Activated naive CD8-positive, alpha-beta T cell treated with anti-CD3 and anti-CD28 coated beads, Interleukin-2, amount 10 ng/mL, durations not matched to agents 7 days and 5 days (primary cell): ENCODE data around the gene FBXO41. TPM values are rescaled to one million over a fixed set of nuclear protein-coding genes. Genes with fewer than 3 reads are reported as not detected.

Experiments
- ATAC-seq: fragments of 150-1000 bp; cut with Tn5 transposase; one replicate; pipeline ENCODE4 v1.10.0; 2021; ENCODE audit warnings: low read depth, moderate library complexity
- POLR2A ChIA-PET: fragments of 350-600 bp; sonication (Branson Sonifier 250); formaldehyde crosslinking; loops from one replicate; lab custom pipeline; 2021; ENCODE audit warnings: antibody characterized with exemption; lab: Charles Lee
- DNase-seq: peaks from one replicate; pipeline ENCODE4 v3.0.0; 2021
- H3K27ac Mint-ChIP-seq: one replicate; pipeline ENCODE4 v1.8.0; 2022; ENCODE audit warnings: mild to moderate bottlenecking, mixed read lengths
- H3K27me3 Mint-ChIP-seq: one replicate; pipeline ENCODE4 v1.8.0; 2022; ENCODE audit warnings: mild to moderate bottlenecking, moderate library complexity, mixed read lengths
- H3K36me3 Mint-ChIP-seq: one replicate; pipeline ENCODE4 v1.8.0; 2021; ENCODE audit warnings: mild to moderate bottlenecking, mixed read lengths
- H3K4me1 Mint-ChIP-seq: one replicate; pipeline ENCODE4 v1.8.0; 2021; ENCODE audit warnings: mixed read lengths
- H3K4me3 Mint-ChIP-seq: one replicate; pipeline ENCODE4 v1.8.0; 2022; ENCODE audit warnings: mild to moderate bottlenecking, moderate library complexity, mixed read lengths
- H3K9me3 Mint-ChIP-seq: one replicate; pipeline ENCODE4 v1.8.0; 2021; ENCODE audit warnings: mixed read lengths
- total RNA-seq, 2 experiments: library from RNA; stranded (reverse); gene quantifications; one replicate each; pipeline ENCODE4 v1.2.3, GENCODE V29; 2021

FBXO41 gene
- total RNA-seq, 2 experiments from 2014 or later: 33.6 to 35.7 TPM

- H3K27ac Mint-ChIP-seq: peak overlapping the region; percentile 80
- no peak for ATAC-seq
- DNase-seq: no peak
- POLR2A ChIA-PET: no interaction called here
- H3K9me3 Mint-ChIP-seq: no peaks in the 10 kb centered on the region
- H3K27me3 Mint-ChIP-seq: no peaks in the 10 kb centered on the region
- H3K4me1 Mint-ChIP-seq: peaks cover 39% of the 10 kb centered on the region
- peak overlapping the region; percentile 86 for H3K4me3 Mint-ChIP-seq
- H3K36me3 Mint-ChIP-seq: peaks cover 16% of the 10 kb centered on the region
Measured at GRCh38 chr2:73282924-73283544, 1.2 kb downstream of the FBXO41 start.

GRCh38 chr2:73281244-73281643 lies 3.0 kb downstream of the FBXO41 start:
- H3K4me3 Mint-ChIP-seq: no peak overlapping the region
- no peak for DNase-seq
- POLR2A ChIA-PET: interaction anchor here (2.3 kb wide), 1 partner anchor 9 kb away, joined by 5 read pairs; no protein-coding TSS in a partner anchor
- H3K4me1 Mint-ChIP-seq: peaks cover 40% of the 10 kb centered on the region
- peaks cover 22% of the 10 kb centered on the region for H3K36me3 Mint-ChIP-seq
- no peaks in the 10 kb centered on the region for H3K9me3 Mint-ChIP-seq
- no peaks in the 10 kb centered on the region for H3K27me3 Mint-ChIP-seq
- no peak overlapping the region for H3K27ac Mint-ChIP-seq
- ATAC-seq: no peak

GRCh38 chr2:73279852-73280251 lies 4.4 kb downstream of the FBXO41 start:
- no peak for ATAC-seq

GRCh38 chr2:73272270-73272669 lies 12.0 kb downstream of the FBXO41 start:
- Mint-ChIP-seq H3K27ac (no peak overlapping the region), H3K4me1 (peaks cover 16% of the 10 kb centered on the region), H3K27me3 (no peaks in the 10 kb centered on the region), H3K36me3 (peaks cover 15% of the 10 kb centered on the region), H3K4me3 (no peak overlapping the region), H3K9me3 (no peaks in the 10 kb centered on the region)
- POLR2A ChIA-PET: interaction anchor here (1.2 to 1.5 kb wide), 3 partner anchors 9 to 38 kb away, joined by 3 to 5 read pairs (median 5); partner anchors contain the start of genes CCT7 and FBXO41
- no peak for DNase-seq
- ATAC-seq: no peak

More at GRCh38 chr2:73279852-73280251, 4.4 kb downstream of the FBXO41 start:
- peaks cover 27% of the 10 kb centered on the region for H3K4me1 Mint-ChIP-seq
- no peaks in the 10 kb centered on the region for H3K27me3 Mint-ChIP-seq
- no peak for DNase-seq
- no peaks in the 10 kb centered on the region for H3K9me3 Mint-ChIP-seq
- POLR2A ChIA-PET: interaction anchor here (2.3 kb wide), 1 partner anchor 8 kb away, joined by 5 read pairs; no protein-coding TSS in a partner anchor
- H3K36me3 Mint-ChIP-seq: peaks cover 24% of the 10 kb centered on the region
- no peak overlapping the region for H3K4me3 Mint-ChIP-seq
- H3K27ac Mint-ChIP-seq: no peak overlapping the region

- no peaks in the 10 kb centered on the region for H3K27me3 Mint-ChIP-seq
- no peaks in the 10 kb centered on the region for H3K9me3 Mint-ChIP-seq
- H3K4me1 Mint-ChIP-seq: peaks cover 20% of the 10 kb centered on the region
- POLR2A ChIA-PET: no interaction called here
- DNase-seq: no peak
- ATAC-seq: no peak
- peak overlapping the region; percentile 64 for H3K27ac Mint-ChIP-seq
- peaks cover 16% of the 10 kb centered on the region for H3K36me3 Mint-ChIP-seq
- peak overlapping the region; percentile 65 for H3K4me3 Mint-ChIP-seq
Measured at GRCh38 chr2:73269686-73270465, 14.4 kb downstream of the FBXO41 start.

- peaks cover 16% of the 10 kb centered on the region for H3K36me3 Mint-ChIP-seq
- H3K4me3 Mint-ChIP-seq: peak overlapping the region; percentile 54
- no peaks in the 10 kb centered on the region for H3K9me3 Mint-ChIP-seq
- POLR2A ChIA-PET: interaction anchor here (1.0 to 1.4 kb wide), 3 partner anchors 18 to 35 kb away, joined by 3 to 4 read pairs (median 3); partner anchors contain the start of gene CCT7
- no peak overlapping the region for H3K27ac Mint-ChIP-seq
- DNase-seq: peak; percentile 84
- peaks cover 20% of the 10 kb centered on the region for H3K4me1 Mint-ChIP-seq
- ATAC-seq: peak; percentile 95
- no peaks in the 10 kb centered on the region for H3K27me3 Mint-ChIP-seq
Measured at GRCh38 chr2:73268830-73269685, 15.2 kb downstream of the FBXO41 start.

GRCh38 chr2:73268366-73268829 lies 15.9 kb downstream of the FBXO41 start:
- H3K27me3 Mint-ChIP-seq: no peaks in the 10 kb centered on the region
- DNase-seq: no peak
- peak overlapping the region; percentile 35 for H3K27ac Mint-ChIP-seq
- peak overlapping the region; percentile 56 for H3K4me3 Mint-ChIP-seq
- POLR2A ChIA-PET: interaction anchor here (1.0 to 1.4 kb wide), 3 partner anchors 17 to 35 kb away, joined by 3 to 4 read pairs (median 3); partner anchors contain the start of gene CCT7
- H3K4me1 Mint-ChIP-seq: peaks cover 20% of the 10 kb centered on the region
- H3K36me3 Mint-ChIP-seq: peaks cover 15% of the 10 kb centered on the region
- no peak for ATAC-seq
- H3K9me3 Mint-ChIP-seq: no peaks in the 10 kb centered on the region

GRCh38 chr2:73267008-73267407 lies 17.3 kb downstream of the FBXO41 start:
- peaks cover 17% of the 10 kb centered on the region for H3K36me3 Mint-ChIP-seq
- no peaks in the 10 kb centered on the region for H3K9me3 Mint-ChIP-seq
- H3K4me3 Mint-ChIP-seq: no peak overlapping the region
- no peak for ATAC-seq
- no peak for DNase-seq
- POLR2A ChIA-PET: no interaction called here
- no peak overlapping the region for H3K27ac Mint-ChIP-seq
- peaks cover 20% of the 10 kb centered on the region for H3K4me1 Mint-ChIP-seq
- no peaks in the 10 kb centered on the region for H3K27me3 Mint-ChIP-seq

- ATAC-seq (no peak), DNase-seq (no peak)
- Mint-ChIP-seq H3K4me1 (peaks cover 20% of the 10 kb centered on the region), H3K9me3 (no peaks in the 10 kb centered on the region), H3K4me3 (no peak overlapping the region), H3K36me3 (peaks cover 19% of the 10 kb centered on the region), H3K27me3 (no peaks in the 10 kb centered on the region), H3K27ac (no peak overlapping the region)
- POLR2A ChIA-PET: no interaction called here
Measured at GRCh38 chr2:73266061-73266901, 18.0 kb downstream of the FBXO41 start.

- peaks cover 14% of the 10 kb centered on the region for H3K36me3 Mint-ChIP-seq
- no peaks in the 10 kb centered on the region for H3K9me3 Mint-ChIP-seq
- POLR2A ChIA-PET: no interaction called here
- DNase-seq (no peak), ATAC-seq (no peak)
- H3K27me3 Mint-ChIP-seq: no peaks in the 10 kb centered on the region
- H3K4me3 Mint-ChIP-seq: no peak overlapping the region
- H3K27ac Mint-ChIP-seq: no peak overlapping the region
- peaks cover 17% of the 10 kb centered on the region for H3K4me1 Mint-ChIP-seq
Measured at GRCh38 chr2:73265298-73266060, 18.8 kb downstream of the FBXO41 start.

- Mint-ChIP-seq H3K9me3 (no peaks in the 10 kb centered on the region), H3K27ac (no peak overlapping the region), H3K27me3 (no peaks in the 10 kb centered on the region), H3K4me1 (peaks cover 13% of the 10 kb centered on the region), H3K4me3 (no peak overlapping the region), H3K36me3 (peaks cover 14% of the 10 kb centered on the region)
- ATAC-seq (no peak), DNase-seq (no peak)
- POLR2A ChIA-PET: no interaction called here
Measured at GRCh38 chr2:73264783-73265182, 19.5 kb downstream of the FBXO41 start.

- H3K4me1 Mint-ChIP-seq: peaks cover 13% of the 10 kb centered on the region
- POLR2A ChIA-PET: no interaction called here
- H3K27me3 Mint-ChIP-seq: no peaks in the 10 kb centered on the region
- H3K27ac Mint-ChIP-seq: no peak overlapping the region
- peaks cover 19% of the 10 kb centered on the region for H3K36me3 Mint-ChIP-seq
- no peak for ATAC-seq
- no peak for DNase-seq
- H3K4me3 Mint-ChIP-seq: no peak overlapping the region
- H3K9me3 Mint-ChIP-seq: no peaks in the 10 kb centered on the region
Measured at GRCh38 chr2:73264332-73264606, 20.0 kb downstream of the FBXO41 start.
